Breast epithelium (tissue), 4 donors: ENCODE results near the gene TSC22D3. TPM values are rescaled to one million over a fixed set of nuclear protein-coding genes. Genes with fewer than 3 reads are reported as not detected.
A peak's percentile ranks its signal among the peaks of the same experiment; 100 is the strongest.

Source experiments
- DNase-seq, 2 donors: peaks; one replicate each; pipeline ENCODE4 v3.0.0-alpha.2; 2019; ENCODE audit warnings: low spot score in 2 of 2
- H3K27ac ChIP-seq, 2 donors: fragments of 200-600 bp; sonication (generic) in 1 of 2; one replicate each; pipeline ENCODE4 v1.5.1; 2016 to 2019; ENCODE audit warnings: mild to moderate bottlenecking in 1 of 2
- H3K27me3 ChIP-seq, 2 donors: fragments of 200-600 bp; sonication (generic) in 1 of 2; one replicate each; pipeline versions ENCODE4 v1.5.1 to v1.6.0; 2017 to 2019; ENCODE audit warnings: control low read depth in 1 of 2, mild to moderate bottlenecking in 1 of 2
- H3K36me3 ChIP-seq: fragments of 200-600 bp; one replicate; pipeline ENCODE4 v1.5.1; 2019
- H3K4me1 ChIP-seq, 2 donors: fragments of 200-600 bp; sonication (generic); one replicate each; pipeline ENCODE4 v1.5.1; 2016 to 2019; ENCODE audit warnings: control low read depth in 1 of 2
- H3K4me3 ChIP-seq, 3 donors: fragments of 200-600 bp; sonication (generic); 1 replicate in 2 of 3; 2 replicates in 1 of 3; pipeline ENCODE4 v1.5.1; 2016 to 2019; ENCODE audit warnings: mild to moderate bottlenecking in 3 of 3, moderate library complexity in 2 of 3
- H3K9me3 ChIP-seq, 2 donors: fragments of 200-600 bp; sonication (generic) in 1 of 2; one replicate each; pipeline ENCODE4 v1.5.1; 2016 to 2019; ENCODE audit warnings: control low read depth in 1 of 2
- CTCF ChIP-seq, 3 donors: fragments of 450-650 bp; IDR thresholded peaks; one replicate each; pipeline ENCODE4 v1.5.1; 2016 to 2017; ENCODE audit warnings: antibody characterized with exemption in 3 of 3, mild to moderate bottlenecking in 3 of 3, moderate library complexity in 3 of 3
- POLR2A ChIP-seq: fragments of 450-650 bp; IDR thresholded peaks from one replicate; pipeline ENCODE4 v1.6.1; 2016; ENCODE audit warnings: antibody characterized with exemption, mild to moderate bottlenecking, moderate library complexity
- POLR2AphosphoS5 ChIP-seq, 3 donors: sonication (generic); formaldehyde crosslinking; IDR thresholded peaks; one replicate each; pipeline ENCODE4 v1.6.1; 2017; ENCODE audit warnings: antibody characterized with exemption in 3 of 3
- intact Hi-C: fragments of 100-400 bp; cut with DNase I; formaldehyde crosslinking; loops from one replicate; pipeline ENCODE4 v1.15.1; 2023; ENCODE audit warnings: low total_unique reads
- total RNA-seq, 3 donors: library from RNA; depleted of rRNA; stranded (reverse); fragments of >200 nt; gene quantifications; one replicate each; pipeline ENCODE4 v1.1.0, GENCODE V29; 2016

TSC22D3 gene
- total RNA-seq, 3 donors from 2014 or later, result 606 to 1,046 (median 681) TPM

- TF ChIP-seq POLR2A, result no peak
- TF ChIP-seq POLR2AphosphoS5 (IDR thresholded peaks at IDR 0.05), result peak in 1 of 3 donors; percentile 43
- Histone ChIP-seq H3K27me3 (peaks cover 0 to 31% of the 10 kb centered on the region in 2 donors), H3K4me3 (no peak overlapping the region), H3K27ac (peak overlapping the region; percentile 55 to 87), H3K9me3 (no peaks in the 10 kb centered on the region), H3K36me3 (no peaks in the 10 kb centered on the region), H3K4me1 (peaks cover 3 to 4% of the 10 kb centered on the region in 2 donors)
- DNase-seq, result peak; percentile 66 to 91
- intact Hi-C loops, result no loop called here
Measured at GRCh38 chrX:107684956-107685385, 90.6 kb downstream of the TSC22D3 start.

- DNase-seq, result no peak
- Histone ChIP-seq H3K4me1 (peaks cover 3 to 4% of the 10 kb centered on the region in 2 donors), H3K4me3 (no peak overlapping the region), H3K36me3 (no peaks in the 10 kb centered on the region), H3K9me3 (no peaks in the 10 kb centered on the region), H3K27me3 (peaks cover 0 to 31% of the 10 kb centered on the region in 2 donors), H3K27ac (peak overlapping the region; percentile 53 to 87)
- intact Hi-C loops, result no loop called here
- TF ChIP-seq POLR2A (no peak), POLR2AphosphoS5 (IDR thresholded peaks at IDR 0.05) (no peak), CTCF (IDR thresholded peaks at IDR 0.05) (no peak)
Measured at GRCh38 chrX:107683931-107684330, 91.7 kb downstream of the TSC22D3 start.

GRCh38 chrX:107683124-107683895 is 92.3 kb downstream of the TSC22D3 start:
- peak in 1 of 2 donors; percentile 37 for DNase-seq
- H3K9me3 ChIP-seq, result no peaks in the 10 kb centered on the region
- H3K4me1 ChIP-seq, result peaks cover 3 to 4% of the 10 kb centered on the region in 2 donors
- intact Hi-C loops, result no loop called here
- H3K4me3 ChIP-seq, result no peak overlapping the region
- H3K27me3 ChIP-seq, result peaks cover 0 to 35% of the 10 kb centered on the region in 2 donors
- no peaks in the 10 kb centered on the region for H3K36me3 ChIP-seq
- peak; percentile 20 to 92 (median 73) for TF ChIP-seq POLR2AphosphoS5 (IDR thresholded peaks at IDR 0.05)
- TF ChIP-seq CTCF (IDR thresholded peaks at IDR 0.05), result no peak
- peak overlapping the region; percentile 54 to 87 for H3K27ac ChIP-seq

- no peak for DNase-seq
- intact Hi-C loops, result no loop called here
- Histone ChIP-seq H3K4me3 (no peak overlapping the region), H3K9me3 (no peaks in the 10 kb centered on the region), H3K27me3 (peaks cover 0 to 38% of the 10 kb centered on the region in 2 donors), H3K4me1 (peaks cover 3 to 11% of the 10 kb centered on the region in 2 donors), H3K36me3 (no peaks in the 10 kb centered on the region), H3K27ac (peak overlapping the region; percentile 54 to 87)
- TF ChIP-seq POLR2AphosphoS5 (IDR thresholded peaks at IDR 0.05), result no peak
- TF ChIP-seq CTCF (IDR thresholded peaks at IDR 0.05), result no peak
- TF ChIP-seq POLR2A, result no peak
Measured at GRCh38 chrX:107682256-107682655, 93.3 kb downstream of the TSC22D3 start.

- H3K4me3 ChIP-seq, result peak overlapping the region in 1 of 3 donors; percentile 8
- H3K4me1 ChIP-seq, result peaks cover under 1 to 11% of the 10 kb centered on the region in 2 donors
- H3K27ac ChIP-seq, result peak overlapping the region; percentile 94 to 99
- intact Hi-C loops, result loop anchor here (5.0 kb wide), 1 partner anchor 38 kb away; no protein-coding TSS in a partner anchor
- TF ChIP-seq CTCF (IDR thresholded peaks at IDR 0.05) (no peak), POLR2AphosphoS5 (IDR thresholded peaks at IDR 0.05) (peak in 2 of 3 donors; percentile 20 to 49), POLR2A (no peak)
- H3K9me3 ChIP-seq, result no peaks in the 10 kb centered on the region
- peak in 1 of 2 donors; percentile 69 for DNase-seq
- peaks cover 0 to 58% of the 10 kb centered on the region in 2 donors for H3K27me3 ChIP-seq
- no peaks in the 10 kb centered on the region for H3K36me3 ChIP-seq
Measured at GRCh38 chrX:107678957-107679740, 96.4 kb downstream of the TSC22D3 start.
